GM19468 (cell line): ENCODE measurements around the gene HUWE1.

Experiments
- ATAC-seq: cut with Tn5 transposase; IDR thresholded peaks from one replicate; pipeline ENCODE4 v1.9.1; 2021; ENCODE audit warnings: mild to moderate bottlenecking, moderate library complexity, moderate number of reproducible peaks; ENCODE audit not compliant: unreplicated experiment; ENCODE audit errors: extremely low read depth

HUWE1 gene

DNA sequence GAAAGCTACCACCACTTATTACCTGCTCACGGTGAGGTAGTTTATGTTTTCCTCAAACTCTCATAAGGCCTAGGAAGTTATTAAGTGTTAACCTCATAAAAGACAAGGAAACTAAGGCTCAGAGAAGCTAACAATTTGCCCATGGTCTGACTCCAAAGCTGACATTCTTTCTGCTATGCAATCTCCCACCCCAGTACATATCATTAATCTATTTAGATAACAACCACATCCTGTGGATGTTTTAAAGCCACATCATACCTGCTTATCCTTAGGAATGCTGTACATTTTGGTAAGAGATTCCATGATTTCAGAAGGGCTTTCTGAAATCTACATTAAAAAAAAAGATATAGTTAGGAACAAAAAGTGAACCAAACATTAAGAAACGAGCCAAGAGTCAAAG lies 55.4 kb downstream of the HUWE1 start:
- ATAC-seq = no peak

GRCh38 chrX:53630261-53630660 lies 56.3 kb downstream of the HUWE1 start:
- no peak for ATAC-seq

DNA sequence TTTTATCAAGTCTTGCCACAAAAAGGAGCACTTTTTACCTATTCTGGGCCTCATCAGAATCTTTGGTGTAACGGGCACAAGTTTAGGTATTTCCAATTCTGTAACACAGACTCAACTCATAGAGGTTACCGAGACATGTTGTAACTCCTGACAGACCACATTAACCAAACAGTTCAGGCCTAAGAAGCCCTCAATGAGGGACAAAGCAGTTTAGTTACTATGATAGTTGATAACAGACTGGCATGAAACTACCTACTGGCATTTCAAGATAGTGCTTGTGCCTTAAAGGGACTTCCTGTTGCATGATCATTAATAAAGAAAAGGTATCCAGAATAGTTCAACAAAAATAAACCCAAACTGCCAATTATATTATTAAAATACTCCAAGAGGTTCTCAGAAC lies 64.1 kb downstream of the HUWE1 start:
- no peak for ATAC-seq

GRCh38 chrX:53621418-53621986 lies 65.0 kb downstream of the HUWE1 start:
- ATAC-seq = no peak

GRCh38 chrX:53616946-53617345 lies 69.6 kb downstream of the HUWE1 start:
- no peak for ATAC-seq

DNA sequence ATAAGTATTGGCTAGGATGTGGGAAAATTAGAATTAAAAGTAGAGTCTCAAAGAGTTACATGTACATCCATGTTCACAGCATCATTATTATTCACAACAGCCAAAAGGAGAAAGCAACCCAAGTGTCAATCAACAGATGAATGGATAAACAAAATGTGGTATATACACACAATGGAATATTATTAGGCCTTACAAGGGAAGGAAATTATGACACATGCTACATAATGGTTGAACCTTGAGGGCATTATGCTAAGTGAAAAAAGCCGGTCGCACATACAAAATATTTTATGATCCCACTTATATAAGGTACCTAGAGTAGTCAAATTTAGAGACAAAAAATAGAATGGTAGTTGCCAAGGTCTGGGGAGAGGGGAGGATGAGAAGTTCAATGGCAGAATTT lies 80.1 kb downstream of the HUWE1 start:
- no peak for ATAC-seq

DNA sequence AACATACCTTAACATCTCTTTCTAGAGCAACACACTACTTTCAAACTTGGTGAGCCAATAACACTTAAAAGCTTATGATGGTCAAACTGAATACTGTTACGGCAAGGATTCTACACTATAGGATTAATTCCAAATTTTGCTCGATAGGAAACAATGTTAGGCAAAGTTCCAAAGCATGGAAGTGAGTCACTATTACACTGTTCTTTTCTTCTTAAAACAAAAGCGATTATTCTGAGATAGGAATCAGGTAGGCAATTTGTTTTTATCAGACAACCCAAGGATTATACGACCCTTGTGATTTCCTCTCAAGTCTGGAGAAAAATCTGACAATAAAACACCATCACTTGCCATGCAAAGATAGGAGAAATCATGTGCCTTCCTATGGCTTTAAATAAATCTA lies 81.5 kb downstream of the HUWE1 start:
- ATAC-seq = no peak

- no peak for ATAC-seq
Measured at GRCh38 chrX:53599781-53600396, 86.6 kb downstream of the HUWE1 start.

- ATAC-seq = no peak
Measured at GRCh38 chrX:53598169-53598568, 88.3 kb downstream of the HUWE1 start.

DNA sequence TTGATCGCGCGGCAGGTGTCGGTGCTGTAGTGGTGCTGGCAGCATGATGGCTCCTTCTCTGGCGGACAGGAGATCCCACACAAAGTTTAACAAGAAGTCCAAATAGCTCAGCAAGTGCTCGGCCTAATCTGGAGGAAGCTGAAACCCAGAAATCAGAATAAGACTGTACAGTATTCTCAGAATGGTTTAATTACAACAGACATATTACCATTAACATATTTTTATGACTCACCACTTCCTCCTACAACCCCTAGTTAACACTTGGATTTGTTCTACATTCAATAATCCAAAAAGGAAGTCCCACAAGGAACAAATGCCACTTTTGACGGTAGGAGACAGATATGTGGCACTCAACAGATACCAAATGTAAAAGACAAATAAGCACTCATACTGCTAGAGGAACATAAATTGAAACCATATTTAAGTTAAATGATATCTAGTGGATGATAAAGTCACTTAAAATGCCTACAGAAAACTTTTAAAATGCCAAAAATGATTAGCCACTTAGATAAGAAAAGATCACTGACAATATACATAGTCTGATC lies 91.2 kb downstream of the HUWE1 start:
- no peak for ATAC-seq

DNA sequence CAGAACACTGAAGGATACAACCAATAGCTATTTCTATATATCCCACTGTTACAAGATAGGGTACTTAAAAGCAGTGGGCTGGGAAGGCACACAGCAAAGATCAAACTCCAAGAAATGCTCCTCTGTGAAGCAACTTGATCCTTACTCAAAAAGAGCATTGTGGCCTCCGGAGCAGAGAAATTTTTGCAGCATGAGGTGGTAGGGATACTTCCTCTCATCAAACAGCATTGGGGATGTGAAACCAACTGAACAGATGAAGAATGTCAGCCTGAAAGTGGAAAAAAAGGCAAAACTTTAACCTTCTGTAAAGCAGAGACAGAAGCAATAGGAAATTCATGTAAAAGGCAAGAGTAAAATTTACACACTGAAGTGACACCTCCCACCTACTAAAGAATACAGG lies 92.2 kb downstream of the HUWE1 start:
- ATAC-seq = no peak

DNA sequence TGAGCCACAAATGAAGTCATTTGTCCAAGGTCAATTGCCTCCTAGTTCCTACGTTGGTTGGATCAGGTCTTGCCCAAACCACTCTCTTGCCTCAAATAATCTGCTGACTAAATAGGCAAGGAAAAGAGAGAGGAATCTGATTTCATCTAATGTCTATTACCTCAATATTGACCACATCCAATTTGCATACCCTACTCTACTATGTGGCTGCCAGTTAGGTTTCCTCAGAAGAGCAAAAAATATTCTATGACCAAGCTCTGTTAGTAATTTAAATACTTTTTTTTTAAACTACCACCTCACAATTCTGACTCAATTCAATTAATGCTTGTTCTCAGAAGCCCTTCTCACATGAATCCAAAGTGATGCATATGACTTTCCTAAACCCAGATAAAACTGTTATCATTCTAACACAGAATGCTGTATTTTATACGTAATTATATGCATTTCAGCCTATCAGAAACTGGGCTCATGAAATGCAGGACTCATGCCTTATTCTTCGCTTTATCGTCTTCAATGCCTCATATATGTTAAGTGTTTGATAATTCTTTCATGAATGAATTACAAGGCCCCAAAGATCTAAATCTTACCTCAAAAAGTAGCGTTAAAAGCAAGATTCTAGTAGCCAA lies 98.6 kb downstream of the HUWE1 start:
- ATAC-seq = no peak

GRCh38 chrX:53584891-53585290 lies 101.6 kb downstream of the HUWE1 start:
- ATAC-seq = no peak

- ATAC-seq = no peak
Measured at GRCh38 chrX:53583571-53583970, 102.9 kb downstream of the HUWE1 start.

GRCh38 chrX:53580742-53581504 lies 105.6 kb downstream of the HUWE1 start:
- ATAC-seq = no peak

GRCh38 chrX:53571494-53571893 lies 115.0 kb downstream of the HUWE1 start:
- ATAC-seq = no peak

DNA sequence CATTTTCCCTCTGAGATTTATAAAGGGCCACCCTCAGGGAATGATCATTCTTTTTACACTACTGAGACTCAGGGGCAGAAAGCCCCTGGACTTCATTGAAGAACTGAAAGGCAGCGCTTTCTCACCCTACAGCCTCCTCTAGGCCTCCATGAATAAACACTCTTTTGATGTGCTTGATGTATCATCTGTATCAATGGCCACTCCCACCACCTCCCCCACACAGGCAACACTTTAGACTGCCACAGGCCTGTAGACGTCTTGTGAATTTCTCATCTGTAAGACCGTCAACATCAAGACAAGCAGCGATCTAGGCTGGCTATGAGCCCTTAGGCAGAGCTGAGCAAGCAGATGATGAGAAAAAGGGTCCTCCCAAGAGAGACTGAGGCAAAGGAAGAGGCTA lies 123.2 kb downstream of the HUWE1 start:
- no peak for ATAC-seq

- no peak for ATAC-seq
Measured at GRCh38 chrX:53561912-53562311, 124.6 kb downstream of the HUWE1 start.

DNA sequence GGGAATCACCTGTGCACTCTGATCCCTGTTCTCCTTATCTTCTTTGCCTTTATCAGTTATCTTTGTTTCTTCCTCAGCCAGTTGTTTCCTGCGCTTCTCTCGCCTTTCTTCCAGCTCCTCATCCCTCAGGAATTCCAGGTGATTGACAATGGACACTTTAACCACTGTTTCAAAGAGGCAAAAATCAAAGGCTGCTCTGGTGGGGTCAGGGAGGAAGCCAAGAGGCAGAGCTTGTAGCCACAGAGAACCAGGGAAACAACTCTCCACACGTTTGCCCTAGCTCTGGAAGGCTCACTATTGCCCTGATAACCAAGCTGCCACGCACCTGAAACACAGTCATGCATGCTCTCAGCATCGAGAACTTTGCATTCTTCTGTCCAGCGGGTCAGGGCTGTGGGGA lies 127.9 kb downstream of the HUWE1 start:
- ATAC-seq = no peak

DNA sequence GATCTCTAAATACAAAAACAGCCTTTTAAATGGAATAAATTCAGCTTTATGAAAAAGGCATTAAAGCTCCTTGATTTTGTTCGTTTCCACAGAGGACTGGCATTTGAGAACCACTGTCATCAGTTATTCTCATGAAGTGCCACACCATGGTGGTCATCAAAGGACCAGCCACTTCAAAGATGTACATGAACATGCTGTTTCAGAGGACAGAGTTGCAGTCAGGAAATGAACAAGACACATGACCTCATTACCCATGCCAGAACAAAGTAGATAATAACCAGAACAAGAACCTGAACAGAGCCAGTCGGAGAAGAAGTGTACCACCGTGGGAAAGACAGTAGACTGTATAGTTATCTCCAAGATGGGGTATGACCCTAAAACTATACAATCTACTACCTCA lies 129.7 kb downstream of the HUWE1 start:
- no peak for ATAC-seq
